Esophagus mucosa (tissue), 1 donor: ENCODE results near the gene DCAF7. TPM values are rescaled to one million over a fixed set of nuclear protein-coding genes. Genes with fewer than 3 reads are reported as not detected.

ENCODE experiments used
- ATAC-seq: fragments of 200-7000 bp; cut with Tn5 transposase; one replicate; pipeline ENCODE4 v1.9.1; 2020
- total RNA-seq: library from RNA; stranded (reverse); gene quantifications from one replicate; pipeline ENCODE4 v1.2.4, GENCODE V29; 2023
- donor health status: DM: yes; HTN: yes; CAD: no.

Gene DCAF7
- total RNA-seq, 1 donor from 2014 or later, result 38.4 TPM

GRCh38 chr17:63544467-63545301 lies 5.6 kb upstream of the DCAF7 start:
- ATAC-seq, result no peak

GRCh38 chr17:63546308-63547082 lies 3.8 kb upstream of the DCAF7 start:
- ATAC-seq, result no peak

- no peak for ATAC-seq
Observed at GRCh38 chr17:63547083-63547523, 3.2 kb upstream of the DCAF7 start.

GRCh38 chr17:63549289-63549945 lies 860 bp upstream of the DCAF7 start:
- ATAC-seq, result peak; percentile 12

GRCh38 chr17:63550817-63551639 lies 751 bp downstream of the DCAF7 start:
- ATAC-seq, result peak; percentile 19

- no peak for ATAC-seq
Observed at GRCh38 chr17:63552211-63552610, 1.9 kb downstream of the DCAF7 start.

GRCh38 chr17:63555500-63556156 lies 5.4 kb downstream of the DCAF7 start:
- no peak for ATAC-seq

GRCh38 chr17:63557416-63557815 lies 7.1 kb downstream of the DCAF7 start:
- ATAC-seq, result no peak

DNA sequence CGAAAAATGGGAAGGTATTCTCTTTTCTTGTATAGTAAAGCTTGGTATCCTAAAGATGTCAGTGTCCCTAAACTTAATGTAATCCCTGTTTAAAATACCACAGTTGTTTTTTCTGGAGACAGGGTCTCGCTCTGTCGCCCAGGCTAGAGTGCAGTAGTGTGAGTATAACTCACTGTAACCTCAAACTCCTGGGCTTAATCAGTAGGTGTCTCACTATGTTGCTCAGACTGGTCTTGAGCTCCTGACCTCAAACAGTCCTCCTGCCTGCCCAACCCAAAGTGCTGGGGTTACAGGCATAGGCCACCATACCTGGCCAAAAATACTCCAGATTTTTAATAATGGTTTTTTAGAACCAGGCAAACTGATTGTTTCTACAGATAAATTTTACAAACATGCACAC lies 8.2 kb downstream of the DCAF7 start:
- ATAC-seq, result no peak

DNA sequence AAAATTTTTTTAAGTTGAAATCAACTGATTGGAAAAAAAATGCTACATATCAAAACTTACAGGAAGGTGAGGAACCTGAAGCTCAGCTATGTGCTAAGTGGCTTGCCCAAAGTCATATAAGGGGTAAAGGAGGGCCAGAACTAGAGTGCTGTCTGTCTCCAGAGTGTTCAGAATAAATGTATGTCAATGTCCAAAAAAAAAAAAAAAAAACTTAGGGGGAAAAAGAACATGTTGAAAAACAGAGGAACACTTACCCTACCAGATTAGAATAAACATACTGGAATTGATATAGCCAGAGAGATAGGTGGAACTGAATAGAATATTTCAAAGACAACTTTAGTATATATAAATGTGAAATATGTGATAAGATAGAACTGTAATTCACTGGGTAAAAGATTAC lies 11.5 kb downstream of the DCAF7 start:
- ATAC-seq, result no peak

DNA sequence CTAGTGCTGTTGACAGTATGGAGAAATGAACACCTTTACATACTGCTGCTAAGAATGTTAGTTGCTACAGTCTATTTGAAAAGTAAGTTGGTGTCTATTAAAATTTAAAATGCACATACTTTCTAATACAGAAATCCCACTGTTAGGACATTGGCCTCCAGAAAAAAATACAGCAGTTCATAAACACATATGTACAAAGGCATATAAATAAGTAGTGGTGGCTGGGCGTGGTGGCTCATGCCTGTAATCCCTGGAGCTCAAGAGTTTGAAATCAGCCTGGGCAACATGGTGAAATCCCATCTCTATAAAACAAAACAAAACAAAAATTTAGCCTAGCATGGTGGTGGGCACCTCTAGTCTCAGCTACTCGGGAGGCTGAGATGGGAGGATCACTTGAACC lies 13.1 kb downstream of the DCAF7 start:
- ATAC-seq, result no peak

DNA sequence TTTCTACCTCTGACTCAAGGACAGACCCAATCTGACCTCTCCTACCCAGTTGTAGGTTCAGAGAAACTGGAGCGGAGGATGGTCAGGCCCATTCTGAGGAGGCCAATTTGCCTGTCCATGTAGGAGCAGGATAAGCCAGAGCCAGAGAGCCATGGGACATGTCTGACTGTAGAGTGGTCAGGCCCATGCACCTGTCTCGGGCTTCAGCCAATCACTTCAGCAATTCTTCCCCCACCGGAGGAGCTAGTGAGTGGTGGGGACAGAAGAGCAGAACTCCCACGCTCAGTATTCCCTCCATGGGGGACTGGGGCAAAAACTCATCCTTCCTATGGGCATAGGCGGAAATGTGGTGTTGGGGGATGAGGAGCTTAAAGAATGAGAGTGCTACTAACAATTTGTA lies 14.3 kb downstream of the DCAF7 start:
- no peak for ATAC-seq

GRCh38 chr17:63567229-63567628 lies 17.0 kb downstream of the DCAF7 start:
- ATAC-seq, result no peak

DNA sequence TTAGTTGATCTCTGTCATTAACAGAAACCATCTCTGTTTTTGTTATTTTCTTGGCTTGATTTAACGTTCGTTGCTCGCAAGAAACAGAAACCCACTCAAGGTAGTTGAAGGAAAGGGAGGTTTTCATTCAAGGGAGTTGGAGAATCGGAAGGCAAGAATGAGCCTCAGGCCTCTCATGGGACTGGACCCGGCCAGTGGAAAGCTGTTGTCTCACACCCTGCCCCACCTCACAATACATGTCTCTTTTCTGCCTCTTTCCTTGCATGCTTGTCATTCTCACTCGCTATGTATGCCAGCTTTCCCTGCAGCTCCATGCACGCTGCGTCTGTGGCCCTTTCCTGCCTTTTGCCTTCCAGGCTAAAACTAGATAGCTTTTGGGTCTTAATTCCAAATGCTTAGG lies 18.3 kb downstream of the DCAF7 start:
- ATAC-seq, result no peak

DNA sequence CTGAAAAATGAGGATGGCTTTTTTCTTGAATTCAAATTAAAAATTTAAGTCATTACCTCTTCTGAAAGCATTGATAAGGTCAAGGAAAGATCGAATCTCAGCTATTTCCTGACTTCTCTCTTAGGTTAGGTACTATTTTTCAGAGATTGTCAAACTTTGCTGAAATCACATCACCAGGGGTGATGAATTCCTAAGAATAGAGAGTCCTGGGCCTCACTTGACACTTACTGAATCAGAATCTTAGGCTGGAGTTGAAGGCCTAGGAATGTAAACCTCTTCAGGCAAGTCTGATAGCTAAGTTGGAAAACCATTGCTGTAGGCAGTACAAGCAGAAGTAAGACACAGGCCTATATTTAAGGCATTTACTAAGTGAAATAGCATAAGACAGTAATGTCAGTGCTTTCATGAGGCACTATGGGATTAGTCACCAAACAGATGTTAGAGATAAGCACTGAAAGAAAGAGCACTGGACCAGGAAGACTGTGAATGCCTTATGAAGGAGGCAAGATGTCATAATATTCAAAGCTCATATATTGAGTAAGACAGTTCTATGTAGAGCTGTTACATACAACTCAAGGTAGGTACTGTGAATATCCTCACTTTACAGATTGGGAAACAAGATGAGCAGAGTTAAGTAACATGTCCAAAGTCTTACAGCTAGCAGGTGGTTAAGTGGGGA lies 21.5 kb downstream of the DCAF7 start:
- no peak for ATAC-seq

DNA sequence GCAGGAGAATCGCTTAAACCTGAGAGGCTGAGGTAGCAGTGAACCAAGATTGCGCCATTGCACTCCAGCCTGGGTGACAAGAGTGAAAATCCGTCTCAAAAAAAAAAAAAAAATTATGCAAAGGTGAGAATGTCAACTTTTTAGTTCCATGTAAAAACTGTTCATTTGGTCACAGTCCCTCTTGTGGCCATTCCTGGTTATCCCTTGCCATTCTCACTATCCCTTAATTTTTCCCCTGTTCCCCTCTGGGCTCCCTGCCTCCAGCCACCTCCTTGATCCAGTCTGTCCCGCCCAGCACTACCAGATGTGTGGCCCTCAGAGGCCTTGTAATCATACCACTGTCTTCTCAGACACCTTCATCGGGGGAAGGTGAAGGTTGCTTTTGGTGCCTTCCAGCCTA lies 23.4 kb downstream of the DCAF7 start:
- no peak for ATAC-seq

- ATAC-seq, result no peak
Observed at GRCh38 chr17:63578027-63578768, 27.9 kb downstream of the DCAF7 start.

DNA sequence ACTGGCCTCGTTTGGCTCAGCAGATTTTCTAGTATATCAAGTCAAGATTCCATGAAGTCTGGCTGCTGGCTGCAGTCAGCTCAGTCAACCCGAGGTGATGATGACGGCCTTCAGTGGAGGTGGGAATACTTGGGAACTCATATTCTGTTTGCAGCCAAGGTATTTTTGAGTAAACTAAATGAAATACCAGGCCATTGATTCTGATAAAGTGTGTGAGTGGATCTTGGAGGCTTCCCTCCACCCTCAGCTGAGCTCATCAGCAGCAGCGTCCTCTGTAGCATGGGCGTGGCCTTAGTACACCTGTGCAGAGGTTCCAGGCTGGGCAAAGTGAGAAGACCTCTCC lies 28.5 kb downstream of the DCAF7 start:
- no peak for ATAC-seq

- no peak for ATAC-seq
Observed at GRCh38 chr17:63579633-63580032, 29.4 kb downstream of the DCAF7 start.

DNA sequence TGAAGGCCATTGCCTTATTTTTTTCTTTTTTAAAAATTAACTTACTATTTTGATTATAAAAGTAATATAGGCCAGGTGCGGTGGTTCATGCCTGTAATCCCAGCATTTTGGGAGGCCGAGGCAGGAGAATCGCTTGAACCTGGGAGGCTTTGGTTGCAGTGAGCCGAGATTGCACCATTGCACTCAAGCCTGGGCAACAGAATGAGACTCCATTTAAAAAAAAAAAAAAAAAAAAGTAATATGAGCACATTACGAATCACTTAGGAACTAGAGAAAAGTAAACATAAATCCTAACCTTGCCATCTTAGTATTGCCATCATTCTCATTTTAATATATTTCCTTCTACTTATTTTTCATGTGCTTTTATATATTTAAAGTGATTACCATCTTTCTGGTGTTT lies 37.5 kb downstream of the DCAF7 start:
- ATAC-seq, result no peak

DNA sequence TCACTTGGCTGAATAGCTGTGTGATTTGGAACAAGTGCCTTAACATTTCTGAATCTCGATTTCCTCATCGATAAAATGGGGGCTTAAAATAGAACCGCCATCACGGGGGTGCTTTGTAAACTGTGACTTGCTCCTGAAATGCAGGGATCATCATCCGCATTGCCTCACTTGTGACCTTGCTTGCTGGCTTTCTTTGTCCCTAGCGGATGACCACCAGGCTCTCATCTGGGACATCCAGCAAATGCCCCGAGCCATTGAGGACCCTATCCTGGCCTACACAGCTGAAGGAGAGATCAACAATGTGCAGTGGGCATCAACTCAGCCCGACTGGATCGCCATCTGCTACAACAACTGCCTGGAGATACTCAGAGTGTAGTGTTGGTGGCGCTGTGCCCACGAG lies 38.5 kb downstream of the DCAF7 start:
- ATAC-seq, result no peak
